ENCODE measurements around the gene THSD4.
A peak's percentile ranks its signal among the peaks of the same experiment; 100 is the strongest.

Gene THSD4

GRCh38 chr15:71440489-71441110 is 325.3 kb downstream of the THSD4 start:
- DNase-seq, result peak; percentile 36 to 75 (median 56)

DNA sequence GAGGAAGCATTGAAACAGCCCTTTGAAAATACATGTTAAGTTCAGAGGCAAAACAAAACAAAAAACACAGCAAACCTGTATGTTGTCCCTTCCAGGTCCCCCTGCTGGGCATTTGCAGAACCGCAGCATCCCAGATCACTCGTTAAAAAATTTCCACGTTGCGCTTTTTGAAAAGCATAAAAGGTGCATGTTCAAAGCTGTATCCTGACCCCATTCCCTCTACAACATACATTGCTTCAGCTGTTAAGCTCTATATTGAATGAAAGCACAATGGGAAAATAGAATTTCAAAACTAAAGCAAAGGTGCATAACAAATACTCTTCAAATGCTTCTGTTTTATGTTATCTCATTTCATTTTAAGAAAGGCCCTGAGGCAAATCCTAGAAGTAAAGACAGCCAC is 328.3 kb downstream of the THSD4 start:
- DNase-seq, result peak; percentile 50 to 73 (median 67)

DNA sequence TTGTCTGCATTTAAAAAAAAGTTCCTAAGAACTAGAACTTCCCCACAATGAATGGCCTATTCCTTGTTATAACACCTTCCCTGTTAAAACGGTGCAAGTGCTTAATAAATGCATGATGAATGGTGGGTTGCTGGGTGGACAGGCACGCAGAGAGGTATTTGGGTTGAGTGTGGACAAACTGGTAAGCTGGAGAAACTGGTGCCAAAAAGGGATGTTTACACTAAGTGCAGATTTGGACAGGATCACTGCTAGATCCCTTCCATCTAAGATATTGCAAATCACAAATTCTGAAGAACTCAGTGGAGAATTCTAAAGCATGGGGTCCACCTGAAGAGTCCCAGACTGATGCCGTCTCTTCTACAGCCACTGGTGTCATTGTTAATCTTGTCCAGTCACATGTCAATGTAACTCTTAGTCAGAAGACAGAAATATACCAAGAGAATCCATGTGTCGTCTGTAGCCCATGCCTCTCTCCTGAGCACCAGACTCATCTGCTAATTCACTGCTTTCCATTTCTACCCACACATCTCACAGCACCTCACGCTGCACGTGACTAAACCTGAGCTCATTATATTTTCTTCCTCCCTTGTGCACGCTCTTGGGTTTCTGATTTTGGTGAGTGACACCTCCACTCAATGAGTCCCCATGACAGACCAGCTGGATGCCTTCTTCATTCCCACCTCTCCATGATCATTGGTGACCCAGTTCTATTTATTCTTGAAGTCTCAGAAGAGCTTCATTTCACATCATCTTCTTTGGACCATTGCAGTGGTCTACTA is 328.9 kb downstream of the THSD4 start:
- DNase-seq, result no peak

DNA sequence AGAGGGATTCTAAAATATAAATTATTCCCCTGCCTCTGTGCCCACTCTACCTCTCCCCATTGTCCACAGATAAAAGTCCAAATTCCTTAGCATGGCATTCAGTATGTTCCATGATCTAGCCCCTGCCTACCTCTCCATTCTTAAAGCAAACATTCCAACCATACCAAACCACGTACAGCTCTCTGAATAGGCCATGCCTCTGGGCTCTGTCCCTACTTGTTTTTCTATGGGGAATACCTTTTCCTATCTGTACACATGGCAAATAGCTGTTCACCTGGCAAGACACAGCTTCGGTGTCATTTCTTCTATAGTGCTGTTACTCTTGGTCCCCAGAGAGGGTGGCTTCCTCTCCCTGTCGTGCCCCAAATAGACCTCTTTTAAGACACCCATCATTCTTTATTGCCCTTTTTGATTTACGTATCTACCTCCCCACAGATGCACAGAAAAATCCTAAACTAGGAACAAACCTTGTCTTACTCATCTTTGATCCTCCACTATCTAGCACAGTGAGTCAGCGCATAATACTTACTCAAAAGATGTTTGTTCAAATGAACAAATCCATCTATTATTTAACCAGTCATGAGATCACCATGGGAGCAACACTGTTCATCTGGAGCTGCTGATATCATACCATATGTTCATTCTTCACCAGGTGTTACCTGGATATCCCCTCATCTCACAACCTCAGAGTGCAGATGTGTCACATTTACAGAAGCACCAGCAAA is 329.8 kb downstream of the THSD4 start:
- no peak for DNase-seq

DNA sequence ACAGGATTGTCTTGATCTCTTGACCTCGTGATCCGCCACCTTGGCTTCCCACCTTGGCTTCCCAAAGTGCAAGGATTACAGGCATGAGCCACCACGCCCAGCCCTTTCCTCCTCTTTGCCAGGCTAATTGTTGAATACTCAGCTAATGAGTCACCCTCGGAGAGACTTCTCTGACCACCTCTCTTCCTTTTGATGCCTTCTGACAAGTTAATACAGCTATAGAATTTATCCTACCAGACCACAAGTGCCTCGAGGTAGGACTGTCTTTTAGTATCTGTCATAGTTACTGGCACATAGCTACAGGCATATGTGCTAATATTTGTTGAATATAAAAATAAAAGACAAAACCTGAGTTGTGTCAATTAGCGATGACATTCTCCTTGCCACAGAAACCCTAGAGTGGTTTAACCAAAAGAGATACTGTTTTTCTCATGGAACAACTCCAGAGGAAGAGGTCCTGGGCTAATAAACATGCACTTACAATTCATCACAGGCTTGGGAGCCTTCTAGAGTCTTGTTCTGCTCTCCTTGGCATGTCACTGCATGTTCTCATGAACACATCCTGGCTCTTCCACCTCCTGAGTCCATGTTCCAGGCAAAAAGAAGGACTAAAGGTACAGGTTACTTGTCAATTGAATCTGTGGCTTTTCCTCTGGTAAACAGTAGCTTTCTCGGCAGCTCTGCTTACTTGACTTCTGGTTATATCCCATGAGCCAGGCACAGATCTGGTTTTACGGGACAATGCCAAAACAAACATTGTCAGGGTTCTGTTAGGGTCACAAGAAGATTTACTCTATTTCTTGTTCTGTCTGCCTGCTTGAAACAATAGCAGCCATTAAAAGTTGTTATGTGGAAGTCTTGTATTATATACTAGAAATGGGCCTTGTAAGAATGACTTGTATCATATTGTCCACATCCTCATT is 332.3 kb downstream of the THSD4 start:
- no peak for DNase-seq

GRCh38 chr15:71448688-71449114 is 333.4 kb downstream of the THSD4 start:
- peak; percentile 63 to 76 (median 63) for DNase-seq

GRCh38 chr15:71449363-71449762 is 334.1 kb downstream of the THSD4 start:
- no peak for DNase-seq

- DNase-seq, result no peak
These were observed 334.7 kb downstream of the THSD4 start for GRCh38 chr15:71449956-71450355.

DNA sequence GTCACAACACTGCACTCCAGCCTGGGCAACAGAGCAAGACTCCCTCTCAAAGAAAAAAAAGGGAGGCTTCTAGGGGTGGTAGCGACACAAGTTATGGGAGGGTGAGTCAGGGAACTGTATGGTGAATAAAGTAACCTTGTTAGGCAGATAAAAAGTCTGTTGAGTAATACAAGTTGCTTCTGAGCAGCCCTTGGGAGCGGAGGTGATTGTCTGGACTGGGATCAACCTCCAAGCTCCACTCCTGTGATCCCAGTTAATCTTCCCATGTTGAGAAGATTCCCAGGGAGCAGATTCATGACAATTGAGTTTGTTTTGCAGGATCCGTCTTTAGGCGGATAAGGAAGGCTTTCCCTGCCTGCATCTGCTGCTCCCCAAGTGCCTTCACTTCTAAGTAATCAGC is 335.9 kb downstream of the THSD4 start:
- DNase-seq, result no peak

GRCh38 chr15:71452893-71453292 is 337.6 kb downstream of the THSD4 start:
- DNase-seq, result no peak

DNA sequence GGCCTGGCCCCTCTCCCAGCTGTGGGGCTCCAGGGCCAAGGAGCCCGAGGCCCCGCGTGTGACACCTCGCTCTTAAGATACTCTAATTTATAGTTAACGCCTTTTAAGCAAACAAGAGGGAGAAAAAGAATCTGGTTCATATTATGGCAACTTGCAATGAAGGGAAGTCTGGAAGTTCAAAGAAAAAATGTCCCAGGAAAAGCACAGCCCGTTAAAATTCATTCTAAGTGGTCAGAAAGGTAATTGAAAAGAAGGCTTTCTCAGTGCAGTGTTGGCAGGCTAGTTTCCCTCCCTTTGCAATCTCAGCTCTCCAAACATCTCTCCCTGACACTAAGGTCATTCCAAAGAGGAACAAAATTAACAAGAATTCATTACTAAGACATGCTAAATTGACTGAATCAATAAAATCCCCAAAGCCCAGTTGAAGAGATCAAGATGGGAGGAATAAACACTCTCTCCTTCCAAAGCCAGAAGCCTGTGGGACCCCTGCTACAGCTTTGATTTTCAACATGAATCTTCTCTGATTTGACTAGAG is 339.3 kb downstream of the THSD4 start:
- no peak for DNase-seq

DNA sequence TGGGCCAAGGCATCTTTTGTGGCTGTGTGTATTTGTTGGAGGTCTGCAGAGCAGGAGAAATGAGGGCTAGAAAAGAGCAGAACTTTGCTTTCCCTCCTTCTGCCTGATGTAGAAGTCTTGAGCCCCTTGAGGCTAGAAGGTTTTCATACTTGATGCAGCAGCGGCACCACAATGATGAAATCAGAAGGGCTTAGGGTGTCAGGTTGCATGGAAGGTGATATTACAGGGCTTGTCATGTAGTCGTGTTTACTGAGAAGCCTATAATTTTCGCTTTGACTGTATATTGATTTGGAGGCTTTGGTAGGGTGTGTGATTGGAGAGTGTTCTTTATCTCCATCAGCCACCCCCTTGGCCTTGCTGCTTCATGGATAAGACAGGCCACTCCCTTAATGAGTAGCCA is 339.8 kb downstream of the THSD4 start:
- no peak for DNase-seq

DNA sequence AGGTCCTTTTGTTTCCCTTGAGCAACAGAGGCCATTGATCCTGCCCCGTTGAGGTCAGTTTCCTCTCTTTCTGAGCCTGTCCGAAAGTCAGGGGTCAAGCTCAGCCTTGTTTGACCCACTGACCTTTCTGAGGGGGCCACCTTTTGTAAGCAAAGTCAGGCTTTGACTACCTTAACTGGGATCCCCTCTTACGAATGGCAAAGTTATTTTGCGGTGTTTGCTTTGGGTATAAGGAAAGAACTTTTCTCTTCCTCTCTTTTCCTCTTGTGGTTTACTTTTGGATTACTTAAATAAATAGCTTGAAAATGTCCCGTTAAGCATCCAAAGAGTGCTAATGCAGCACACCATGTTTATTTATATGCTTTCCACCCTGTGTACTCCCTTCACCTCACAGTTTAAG is 340.6 kb downstream of the THSD4 start:
- DNase-seq, result no peak

GRCh38 chr15:71456362-71456761 is 341.1 kb downstream of the THSD4 start:
- no peak for DNase-seq

DNA sequence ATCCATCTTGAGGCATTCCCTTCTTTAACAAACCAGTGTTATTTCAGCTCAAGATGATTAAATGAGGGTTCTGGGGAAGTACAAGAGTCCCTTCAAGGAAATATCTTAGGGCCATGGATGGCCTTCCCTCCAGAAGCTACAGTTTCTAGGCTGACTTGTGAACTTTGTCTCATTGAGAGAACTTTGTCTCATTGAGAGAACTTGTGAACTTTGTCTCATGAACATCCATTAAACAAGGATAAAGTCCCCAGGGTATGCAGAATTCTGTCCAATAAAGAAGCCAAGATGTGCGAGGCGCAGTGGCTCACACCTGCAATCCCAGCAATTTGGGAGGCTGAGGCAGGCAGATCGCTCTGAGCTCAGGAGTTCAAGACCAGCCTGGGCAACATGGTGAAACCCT is 341.5 kb downstream of the THSD4 start:
- no peak for DNase-seq

DNA sequence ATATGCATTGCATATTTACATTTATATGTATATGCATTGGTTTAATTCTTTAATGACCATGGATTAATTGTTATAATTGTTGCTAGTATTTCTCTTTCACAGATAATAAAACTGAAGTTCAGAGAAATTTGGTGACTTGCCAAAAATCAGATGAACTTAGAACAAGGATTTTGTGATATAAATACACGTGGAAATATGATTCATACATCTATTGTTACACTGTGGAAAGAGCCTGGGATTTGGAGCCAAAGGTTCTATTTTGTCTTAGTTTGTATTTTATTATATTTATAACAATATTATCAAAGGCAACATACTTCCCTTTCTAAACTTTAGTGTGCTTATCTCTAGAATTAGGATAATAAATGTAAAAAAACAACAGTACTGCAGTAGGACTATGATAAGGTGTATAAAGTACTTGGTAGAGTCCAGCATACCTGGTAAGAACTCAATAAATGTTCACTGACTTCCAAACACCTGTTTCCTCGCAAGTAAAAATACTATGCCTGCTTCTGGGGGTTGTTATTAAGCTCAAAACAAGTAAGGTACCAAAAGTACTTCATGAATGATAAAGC is 342.9 kb downstream of the THSD4 start:
- DNase-seq, result no peak

DNA sequence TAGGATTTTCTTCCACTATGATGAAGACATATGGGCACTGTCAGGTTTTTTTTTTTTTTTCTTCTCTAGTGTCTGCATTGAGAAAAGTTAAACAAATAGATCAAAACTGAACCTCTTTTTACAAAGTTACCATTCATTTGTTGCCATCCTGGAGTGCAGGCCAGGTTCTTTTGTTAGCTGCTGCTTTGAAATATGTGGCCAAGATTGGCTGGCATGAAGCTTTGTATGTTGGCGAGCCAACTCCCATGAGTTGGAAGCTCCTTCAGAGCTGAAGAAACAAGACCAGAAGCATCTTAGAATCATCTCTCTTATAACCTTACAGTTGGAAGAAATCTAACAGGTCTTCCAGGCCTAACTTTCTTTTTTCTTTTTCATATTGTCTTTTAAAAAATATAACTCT is 346.5 kb downstream of the THSD4 start:
- no peak for DNase-seq

GRCh38 chr15:71462638-71463037 is 347.4 kb downstream of the THSD4 start:
- DNase-seq, result no peak

- no peak for DNase-seq
These were observed 347.9 kb downstream of the THSD4 start for GRCh38 chr15:71463156-71463665.

- no peak for DNase-seq
These were observed 350.1 kb downstream of the THSD4 start for GRCh38 chr15:71465131-71465955.

- DNase-seq, result no peak
These were observed 353.4 kb downstream of the THSD4 start for GRCh38 chr15:71468715-71469114.
